ENCODE measurements around the gene CNN2.
A peak's percentile ranks its signal among the peaks of the same experiment; 100 is the strongest.

The CNN2 gene

DNA sequence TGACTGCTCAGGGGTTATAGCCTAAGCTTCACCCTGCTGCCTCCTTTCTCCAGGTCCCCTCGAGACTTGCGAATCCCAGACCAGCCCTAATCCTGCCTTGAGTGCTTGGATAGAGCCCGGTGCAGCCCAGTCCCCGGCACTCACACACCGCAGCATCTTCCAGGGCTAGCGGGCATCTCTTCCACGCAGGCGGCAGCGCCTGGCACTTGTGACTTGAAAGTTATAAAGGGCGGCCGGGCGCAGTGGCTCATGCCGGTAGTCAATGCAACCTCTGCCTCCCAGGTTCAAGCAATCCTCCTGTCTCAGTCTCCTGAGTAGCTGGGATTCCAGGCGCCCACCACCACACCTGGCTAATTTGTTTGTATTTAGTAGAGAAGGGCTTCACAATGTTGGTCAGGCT lies 40.3 kb upstream of the CNN2 start:
- no peak for DNase-seq
- Histone ChIP-seq H4K8ac (ENCODE audit: low read length) (no peak overlapping the region), H3K4me2 (ENCODE audit: low read length, poor library complexity, severe bottlenecking) (no peak overlapping the region), H3K23ac (ENCODE audit: low read length in 2 of 2) (no peak overlapping the region), H3K14ac (ENCODE audit: low read length in 2 of 2) (no peak overlapping the region), H2AK5ac (ENCODE audit: low read length, severe bottlenecking) (no peak overlapping the region), H3K9me3 (ENCODE audit: control insufficient read depth, low read length) (no peaks in the 10 kb centered on the region), H3K79me1 (replicated peaks; ENCODE audit: low read length, poor library complexity, severe bottlenecking) (peaks cover 10% of the 10 kb centered on the region), H3K4me1 (ENCODE audit: control insufficient read depth, insufficient read depth, low read depth, low read length) (peaks cover 45% of the 10 kb centered on the region), H3K9ac (ENCODE audit: low read length) (no peak overlapping the region), H3K4ac (ENCODE audit: low read depth in 1 of 2, low read length in 2 of 2) (no peak overlapping the region), H3K36me3 (ENCODE audit: control insufficient read depth in 1 of 2, insufficient read depth in 2 of 2, low read depth in 1 of 2, low read length in 2 of 2) (peaks cover 29 to 55% of the 10 kb centered on the region in 2 experiments), H3K27ac (ENCODE audit: low read length, poor library complexity, severe bottlenecking) (no peak overlapping the region), H2BK120ac (ENCODE audit: low read depth, low read length) (no peak overlapping the region), H3K27me3 (ENCODE audit: control insufficient read depth in 1 of 2, insufficient read depth in 1 of 2, low read length in 2 of 2) (no peaks in the 10 kb centered on the region), H2BK12ac (ENCODE audit: low read length in 2 of 2) (no peak overlapping the region), H2BK15ac (ENCODE audit: low read depth, poor library complexity, severe bottlenecking) (no peak overlapping the region), H3K18ac (ENCODE audit: low read depth in 1 of 2, low read length in 2 of 2) (no peak overlapping the region), H4K91ac (ENCODE audit: low read length) (no peak overlapping the region), H2AFZ (ENCODE audit: low read depth, low read length) (no peak overlapping the region), H2BK5ac (ENCODE audit: low read depth, low read length, poor library complexity, severe bottlenecking) (no peak overlapping the region), H3K4me3 (ENCODE audit: insufficient read depth in 1 of 2, low read depth in 1 of 2, low read length in 2 of 2) (no peak overlapping the region)
- WGBS = 93% methylated on average over 14 of the region's 14 CpGs

DNA sequence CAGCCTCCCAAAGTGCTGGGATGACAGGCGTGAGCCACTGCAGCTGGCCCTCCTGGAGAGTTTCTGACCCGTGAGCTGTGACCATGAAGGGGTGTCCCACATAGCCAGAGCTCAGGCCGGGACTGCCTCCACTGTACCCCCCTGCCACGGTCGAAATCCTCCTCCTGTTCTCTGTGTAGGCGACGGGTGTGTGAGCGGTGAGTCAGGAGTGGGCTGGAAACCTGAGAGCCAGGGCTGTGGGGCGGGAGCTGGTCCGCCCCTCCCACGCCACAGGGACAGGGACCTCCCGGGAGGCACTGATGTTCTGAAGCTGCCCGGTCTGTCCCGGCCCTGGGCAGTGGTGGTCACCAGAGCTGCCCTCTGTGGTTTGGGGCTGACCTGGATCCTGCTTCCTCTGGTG lies 38.3 kb upstream of the CNN2 start:
- peaks cover 30 to 71% of the 10 kb centered on the region in 2 experiments for H3K36me3 ChIP-seq (ENCODE audit: control insufficient read depth in 1 of 2, insufficient read depth in 2 of 2, low read depth in 1 of 2, low read length in 2 of 2)
- H2BK12ac ChIP-seq (ENCODE audit: low read length in 2 of 2) = no peak overlapping the region
- H3K79me1 ChIP-seq (replicated peaks; ENCODE audit: low read length, poor library complexity, severe bottlenecking) = peaks cover 10% of the 10 kb centered on the region
- no peak overlapping the region for H2BK15ac ChIP-seq (ENCODE audit: low read depth, poor library complexity, severe bottlenecking)
- H3K9me3 ChIP-seq (ENCODE audit: control insufficient read depth, low read length) = no peaks in the 10 kb centered on the region
- H3K4me1 ChIP-seq (ENCODE audit: control insufficient read depth, insufficient read depth, low read depth, low read length) = peaks cover 48% of the 10 kb centered on the region
- no peak overlapping the region for H3K4ac ChIP-seq (ENCODE audit: low read depth in 1 of 2, low read length in 2 of 2)
- no peaks in the 10 kb centered on the region for H3K27me3 ChIP-seq (ENCODE audit: control insufficient read depth in 1 of 2, insufficient read depth in 1 of 2, low read length in 2 of 2)
- no peak overlapping the region for H3K14ac ChIP-seq (ENCODE audit: low read length in 2 of 2)
- H3K18ac ChIP-seq (ENCODE audit: low read depth in 1 of 2, low read length in 2 of 2) = no peak overlapping the region
- no peak overlapping the region for H2BK5ac ChIP-seq (ENCODE audit: low read depth, low read length, poor library complexity, severe bottlenecking)
- H3K27ac ChIP-seq (ENCODE audit: low read length, poor library complexity, severe bottlenecking) = peak overlapping the region; percentile 4
- no peak overlapping the region for H3K4me2 ChIP-seq (ENCODE audit: low read length, poor library complexity, severe bottlenecking)
- no peak overlapping the region for H2AK5ac ChIP-seq (ENCODE audit: low read length, severe bottlenecking)
- no peak overlapping the region for H2AFZ ChIP-seq (ENCODE audit: low read depth, low read length)
- no peak overlapping the region for H2BK120ac ChIP-seq (ENCODE audit: low read depth, low read length)
- no peak overlapping the region for H4K91ac ChIP-seq (ENCODE audit: low read length)
- 76% methylated on average over 14 of the region's 14 CpGs for WGBS
- no peak for DNase-seq
- no peak overlapping the region for H4K8ac ChIP-seq (ENCODE audit: low read length)
- H3K23ac ChIP-seq (ENCODE audit: low read length in 2 of 2) = no peak overlapping the region
- H3K9ac ChIP-seq (ENCODE audit: low read length) = no peak overlapping the region
- no peak overlapping the region for H3K4me3 ChIP-seq (ENCODE audit: insufficient read depth in 1 of 2, low read depth in 1 of 2, low read length in 2 of 2)

- DNase-seq = no peak
- no peak overlapping the region for H3K4ac ChIP-seq (ENCODE audit: low read depth in 1 of 2, low read length in 2 of 2)
- H2BK12ac ChIP-seq (ENCODE audit: low read length in 2 of 2) = no peak overlapping the region
- no peak overlapping the region for H4K8ac ChIP-seq (ENCODE audit: low read length)
- no peak overlapping the region for H2AFZ ChIP-seq (ENCODE audit: low read depth, low read length)
- no peak overlapping the region for H2BK15ac ChIP-seq (ENCODE audit: low read depth, poor library complexity, severe bottlenecking)
- peaks cover 10% of the 10 kb centered on the region for H3K79me1 ChIP-seq (replicated peaks; ENCODE audit: low read length, poor library complexity, severe bottlenecking)
- no peak overlapping the region for H3K27ac ChIP-seq (ENCODE audit: low read length, poor library complexity, severe bottlenecking)
- H2BK120ac ChIP-seq (ENCODE audit: low read depth, low read length) = no peak overlapping the region
- no peak overlapping the region for H3K9ac ChIP-seq (ENCODE audit: low read length)
- H4K91ac ChIP-seq (ENCODE audit: low read length) = no peak overlapping the region
- no peaks in the 10 kb centered on the region for H3K9me3 ChIP-seq (ENCODE audit: control insufficient read depth, low read length)
- H3K4me2 ChIP-seq (ENCODE audit: low read length, poor library complexity, severe bottlenecking) = no peak overlapping the region
- peaks cover 30 to 75% of the 10 kb centered on the region in 2 experiments for H3K36me3 ChIP-seq (ENCODE audit: control insufficient read depth in 1 of 2, insufficient read depth in 2 of 2, low read depth in 1 of 2, low read length in 2 of 2)
- no peak overlapping the region for H3K23ac ChIP-seq (ENCODE audit: low read length in 2 of 2)
- no peak overlapping the region for H3K18ac ChIP-seq (ENCODE audit: low read depth in 1 of 2, low read length in 2 of 2)
- no peak overlapping the region for H3K14ac ChIP-seq (ENCODE audit: low read length in 2 of 2)
- no peak overlapping the region for H3K4me3 ChIP-seq (ENCODE audit: insufficient read depth in 1 of 2, low read depth in 1 of 2, low read length in 2 of 2)
- WGBS = 88% methylated on average over 15 of the region's 15 CpGs
- peaks cover 52% of the 10 kb centered on the region for H3K4me1 ChIP-seq (ENCODE audit: control insufficient read depth, insufficient read depth, low read depth, low read length)
- H2BK5ac ChIP-seq (ENCODE audit: low read depth, low read length, poor library complexity, severe bottlenecking) = no peak overlapping the region
- no peak overlapping the region for H2AK5ac ChIP-seq (ENCODE audit: low read length, severe bottlenecking)
- H3K27me3 ChIP-seq (ENCODE audit: control insufficient read depth in 1 of 2, insufficient read depth in 1 of 2, low read length in 2 of 2) = no peaks in the 10 kb centered on the region
Observed at GRCh38 chr19:988510-988909, 37.9 kb upstream of the CNN2 start.

DNA sequence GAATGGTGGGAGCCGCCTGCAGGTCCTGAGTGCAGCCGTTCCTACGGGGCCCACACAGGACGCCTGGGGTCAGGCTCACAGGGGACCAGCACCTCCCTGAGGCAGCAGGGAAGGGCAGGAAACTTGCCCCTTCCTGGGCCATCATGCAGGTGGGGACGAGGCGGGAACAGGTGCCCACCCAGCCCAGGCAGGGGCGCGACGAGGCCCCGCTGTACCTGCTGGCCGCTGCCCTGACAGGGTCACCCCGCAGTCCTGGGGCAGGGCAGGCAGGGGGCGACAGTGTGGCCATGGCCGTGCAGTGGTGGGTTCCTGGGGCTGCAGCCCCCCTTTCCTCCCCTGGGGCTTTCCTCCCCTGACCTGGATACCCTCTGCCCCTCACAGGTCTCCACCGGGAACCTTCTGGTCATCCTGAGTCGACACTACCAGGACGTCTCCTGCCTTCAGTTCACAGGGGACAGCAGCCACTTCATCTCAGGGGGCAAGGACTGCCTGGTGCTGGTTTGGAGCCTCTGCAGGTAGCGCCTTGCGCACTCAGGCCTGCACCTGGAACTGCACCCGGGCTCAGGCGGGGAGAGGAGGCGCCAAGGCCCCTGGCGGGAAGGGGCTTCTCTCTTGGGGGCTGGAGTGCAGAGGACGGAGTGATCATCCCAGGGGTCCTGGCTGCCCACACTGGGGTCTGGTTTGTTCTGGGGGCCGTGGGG lies 36.9 kb upstream of the CNN2 start:
- DNase-seq = no peak
- Histone ChIP-seq H3K4me3 (ENCODE audit: insufficient read depth in 1 of 2, low read depth in 1 of 2, low read length in 2 of 2) (no peak overlapping the region), H3K4me1 (ENCODE audit: control insufficient read depth, insufficient read depth, low read depth, low read length) (peaks cover 52% of the 10 kb centered on the region), H2AK5ac (ENCODE audit: low read length, severe bottlenecking) (no peak overlapping the region), H3K14ac (ENCODE audit: low read length in 2 of 2) (no peak overlapping the region), H3K18ac (ENCODE audit: low read depth in 1 of 2, low read length in 2 of 2) (no peak overlapping the region), H4K91ac (ENCODE audit: low read length) (no peak overlapping the region), H2AFZ (ENCODE audit: low read depth, low read length) (no peak overlapping the region), H2BK120ac (ENCODE audit: low read depth, low read length) (no peak overlapping the region), H3K9ac (ENCODE audit: low read length) (no peak overlapping the region), H3K27ac (ENCODE audit: low read length, poor library complexity, severe bottlenecking) (no peak overlapping the region), H3K4me2 (ENCODE audit: low read length, poor library complexity, severe bottlenecking) (no peak overlapping the region), H2BK12ac (ENCODE audit: low read length in 2 of 2) (no peak overlapping the region), H3K79me1 (replicated peaks; ENCODE audit: low read length, poor library complexity, severe bottlenecking) (peaks cover 10% of the 10 kb centered on the region), H3K36me3 (ENCODE audit: control insufficient read depth in 1 of 2, insufficient read depth in 2 of 2, low read depth in 1 of 2, low read length in 2 of 2) (peaks cover 30 to 82% of the 10 kb centered on the region in 2 experiments), H2BK5ac (ENCODE audit: low read depth, low read length, poor library complexity, severe bottlenecking) (no peak overlapping the region), H3K9me3 (ENCODE audit: control insufficient read depth, low read length) (no peaks in the 10 kb centered on the region), H3K23ac (ENCODE audit: low read length in 2 of 2) (no peak overlapping the region), H2BK15ac (ENCODE audit: low read depth, poor library complexity, severe bottlenecking) (no peak overlapping the region), H3K27me3 (ENCODE audit: control insufficient read depth in 1 of 2, insufficient read depth in 1 of 2, low read length in 2 of 2) (no peaks in the 10 kb centered on the region), H3K4ac (ENCODE audit: low read depth in 1 of 2, low read length in 2 of 2) (no peak overlapping the region), H4K8ac (ENCODE audit: low read length) (no peak overlapping the region)
- 95% methylated on average over 25 of the region's 25 CpGs for WGBS

Data from mesenchymal stem cell (in vitro differentiated cells and primary cell).